Hippocampal formation (tissue), 2 donors: ENCODE results near the gene KY.
A peak's percentile ranks its signal among the peaks of the same experiment; 100 is the strongest.
"Not testable (repeated sequence)": the region's sequence is repeated elsewhere in the genome, so short reads cannot be mapped to it uniquely, and the experiment has no call there.

Experiments used
- DNase-seq, 2 donors: peaks; one replicate each; lab custom pipeline; 2025; lab: John Stamatoyannopoulos, UW

Gene KY

DNA sequence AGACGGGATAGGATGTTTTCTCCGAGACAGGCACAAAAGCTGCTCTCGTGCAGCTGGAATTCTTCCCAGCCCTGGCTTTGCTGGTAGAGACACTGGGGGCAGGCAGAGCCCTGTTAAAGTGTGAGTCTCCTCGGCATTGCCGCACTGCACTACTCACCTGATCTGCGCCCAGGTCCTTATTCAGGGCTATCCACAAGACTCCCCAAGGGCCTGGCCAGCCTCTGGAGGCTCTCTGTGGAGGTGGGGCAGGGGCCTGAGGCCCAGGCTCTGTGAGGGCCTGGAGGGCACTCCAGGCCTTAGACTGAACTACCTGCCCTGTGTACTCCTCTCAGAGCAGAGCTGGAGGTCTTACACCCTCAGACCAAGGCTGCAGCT lies 48.4 kb downstream of the KY start:
- DNase-seq = no peak

DNA sequence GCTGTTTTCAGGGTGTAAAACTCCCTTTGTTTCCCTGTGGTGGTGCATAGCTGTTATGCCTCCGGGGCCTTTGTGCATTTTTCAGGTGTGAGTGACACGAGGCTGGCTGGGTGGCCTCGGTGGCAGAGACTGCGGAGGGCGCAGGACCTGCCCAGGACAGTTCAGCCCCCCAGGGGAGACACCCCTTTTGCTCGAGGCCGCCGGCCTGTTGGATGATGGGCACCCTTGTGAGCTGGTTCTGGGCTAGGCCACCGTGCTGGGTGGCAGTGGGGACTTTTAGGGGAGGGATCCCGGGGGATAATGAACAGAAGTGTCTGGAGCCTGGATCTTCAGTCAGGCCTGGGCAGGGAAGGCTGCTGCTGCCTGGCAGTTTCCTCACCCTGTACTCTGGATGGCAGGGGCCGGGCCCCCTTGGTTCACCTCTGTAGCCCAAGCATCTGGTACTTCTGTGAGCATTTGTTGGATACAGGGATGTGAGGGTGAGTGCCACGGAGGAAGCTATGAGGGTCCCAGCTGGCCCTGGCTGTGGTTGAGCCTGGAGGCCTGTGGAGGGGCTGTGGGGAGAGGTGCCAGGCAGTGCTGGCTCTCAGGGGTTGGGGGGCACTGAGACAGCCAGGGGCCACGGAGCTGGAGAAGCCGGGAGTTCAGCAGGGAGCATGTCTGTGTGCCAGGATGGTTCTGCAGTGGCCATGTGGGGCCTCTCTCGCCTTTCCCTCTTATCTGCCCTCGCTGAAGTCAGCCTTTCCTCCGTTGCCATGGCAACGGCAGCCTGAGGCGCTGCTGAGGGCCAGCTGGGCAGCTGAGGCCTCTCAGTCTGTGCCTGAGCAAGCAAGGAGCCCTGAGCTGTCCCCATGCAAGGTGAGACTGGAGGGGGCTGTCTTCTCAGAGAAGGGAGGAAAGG lies 49.0 kb downstream of the KY start:
- DNase-seq = peak in 1 of 2 donors; percentile 63

- DNase-seq = peak; percentile 52 to 67
These were observed 49.9 kb downstream of the KY start for GRCh38 chr3:134600685-134601463.

GRCh38 chr3:134600206-134600605 lies 50.6 kb downstream of the KY start:
- DNase-seq = no peak

- DNase-seq = no peak
These were observed 51.9 kb downstream of the KY start for GRCh38 chr3:134598763-134599545.

- no peak for DNase-seq
These were observed 53.3 kb downstream of the KY start for GRCh38 chr3:134597390-134597970.

DNA sequence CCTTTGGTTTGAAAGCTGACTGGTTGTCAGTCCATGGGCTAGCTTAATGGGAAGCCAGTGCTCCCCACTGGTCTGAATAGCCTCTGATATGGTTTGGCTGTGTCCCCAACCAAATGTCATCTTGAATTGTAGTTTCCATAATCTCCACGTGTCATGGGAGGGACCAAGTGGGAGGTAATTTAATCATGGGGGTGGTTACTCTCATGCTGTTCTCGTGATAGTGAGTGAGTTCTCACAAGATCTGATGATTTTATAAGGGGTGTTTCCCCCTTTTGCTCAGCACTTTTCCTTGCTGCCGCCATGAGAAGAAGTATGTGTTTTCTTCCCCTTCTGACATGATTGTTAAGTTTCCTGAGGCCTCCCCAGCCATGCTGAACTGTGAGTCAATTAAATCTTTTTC lies 55.8 kb downstream of the KY start:
- not testable (repeated sequence) for DNase-seq

DNA sequence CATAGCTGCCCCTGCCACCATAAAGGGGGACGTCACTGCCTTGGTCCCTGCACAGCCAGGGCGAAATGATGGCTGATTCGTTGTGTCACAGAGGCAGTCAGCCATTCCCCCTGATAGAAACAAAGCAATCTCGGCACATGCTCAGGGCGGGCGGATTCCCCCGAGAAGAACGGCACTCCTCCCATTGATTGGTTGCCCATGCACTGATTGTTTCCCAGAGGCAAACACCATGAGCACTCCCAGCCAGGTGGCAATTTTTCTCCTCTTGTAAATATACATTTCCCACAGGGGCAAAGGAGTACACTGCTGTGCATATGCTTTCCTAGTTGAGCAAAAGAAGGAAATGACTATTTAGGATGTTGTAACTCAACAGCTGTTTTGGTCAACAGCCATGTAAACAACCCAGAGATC lies 56.5 kb downstream of the KY start:
- DNase-seq = no peak

GRCh38 chr3:134592806-134593205 lies 58.0 kb downstream of the KY start:
- DNase-seq = no peak

DNA sequence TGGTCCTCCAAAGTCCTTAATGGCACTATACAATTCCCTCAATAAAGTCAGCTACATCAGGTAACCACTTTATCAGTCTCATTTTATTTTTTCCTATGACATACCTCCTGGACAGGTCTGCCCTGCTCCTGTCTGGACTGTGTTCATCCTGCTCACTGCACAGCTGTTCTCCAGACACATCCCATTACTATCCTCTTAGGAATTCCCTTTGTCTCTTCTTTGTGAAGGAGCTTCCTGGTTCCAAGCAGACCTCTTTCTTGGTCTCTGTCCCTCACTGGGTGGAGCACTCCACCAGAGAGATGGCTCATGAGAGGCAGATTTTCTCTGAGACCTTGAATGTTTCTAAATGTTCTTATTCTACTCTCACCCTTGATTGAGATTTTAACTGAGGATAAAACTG lies 60.1 kb downstream of the KY start:
- DNase-seq = no peak

GRCh38 chr3:134579141-134579665 lies 71.6 kb downstream of the KY start:
- DNase-seq = no peak

- no peak for DNase-seq
These were observed 74.0 kb downstream of the KY start for GRCh38 chr3:134576831-134577230.

GRCh38 chr3:134576426-134576825 lies 74.4 kb downstream of the KY start:
- DNase-seq = no peak

DNA sequence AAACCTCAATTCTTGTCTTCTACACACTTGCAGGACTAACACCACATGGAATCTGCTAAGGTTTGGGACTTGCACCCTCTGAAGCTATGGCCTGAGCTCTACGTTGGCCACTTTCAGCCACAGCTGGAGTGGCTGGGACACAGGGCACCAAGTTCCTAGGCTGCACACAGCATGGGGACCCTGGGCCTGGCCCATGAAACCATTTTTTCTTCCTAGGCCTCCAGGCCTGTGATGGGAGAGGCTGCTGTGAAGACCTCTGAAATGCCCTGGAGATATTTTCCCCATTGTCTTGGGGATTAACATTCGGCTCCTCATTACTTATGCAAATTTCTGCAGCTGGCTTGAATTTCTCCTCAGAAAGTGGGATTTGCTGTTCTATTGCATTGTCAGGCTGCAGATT lies 80.9 kb downstream of the KY start:
- DNase-seq = not testable (repeated sequence)

- no peak for DNase-seq
These were observed 82.0 kb downstream of the KY start for GRCh38 chr3:134568790-134569189.

DNA sequence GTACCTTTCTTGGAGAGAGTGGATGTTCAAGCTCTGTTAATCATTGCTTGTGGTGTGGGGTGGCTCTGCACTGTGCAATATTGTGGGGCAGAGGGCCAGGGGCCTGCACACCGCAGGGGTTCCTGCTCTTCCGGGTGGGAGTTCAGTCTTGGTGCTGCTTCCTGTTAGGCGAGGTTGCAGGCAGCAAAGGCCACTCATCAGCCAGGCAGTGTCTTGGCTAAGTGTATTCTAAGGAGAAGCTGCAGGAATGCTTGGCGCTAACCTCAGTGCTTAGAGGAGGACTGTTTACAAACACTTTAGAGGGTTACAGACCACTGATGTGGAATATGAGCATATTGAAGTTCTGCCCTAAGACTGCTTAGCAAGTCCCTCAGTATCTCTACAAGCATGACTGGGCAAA lies 83.2 kb downstream of the KY start:
- no peak for DNase-seq

GRCh38 chr3:134564991-134565390 lies 85.8 kb downstream of the KY start:
- DNase-seq = no peak

- DNase-seq = no peak
These were observed 87.2 kb downstream of the KY start for GRCh38 chr3:134563601-134564000.

- DNase-seq = no peak
These were observed 88.8 kb downstream of the KY start for GRCh38 chr3:134562055-134562454.

DNA sequence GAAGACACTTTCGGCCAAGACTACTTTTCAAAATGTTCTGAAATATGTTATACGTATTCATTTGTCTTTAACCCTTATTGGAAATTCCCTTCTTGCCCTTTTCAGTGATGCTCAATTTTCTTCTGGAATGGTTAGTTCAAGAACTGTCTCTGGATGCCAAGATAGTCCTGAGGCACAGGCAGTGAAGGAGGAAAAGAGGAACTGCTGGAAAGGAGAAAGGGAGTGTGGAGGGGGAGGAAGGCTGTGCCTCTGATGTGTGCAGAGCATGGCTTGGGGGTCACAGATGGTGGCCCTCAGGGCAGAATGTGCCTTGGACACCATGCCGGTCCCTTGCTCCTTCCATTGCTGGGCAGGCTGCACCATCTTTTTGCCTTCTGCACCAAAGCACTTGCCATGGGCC lies 91.2 kb downstream of the KY start:
- no peak for DNase-seq
